22Rv1 (cell line): ENCODE data around the gene GADD45B.
"Not testable (repeated sequence)": the region's sequence is repeated elsewhere in the genome, so short reads cannot be mapped to it uniquely, and the experiment has no call there.

Experiments used
- H3K27ac ChIP-seq: fragments of 450-650 bp; 2 replicates; pipeline ENCODE4 v1.5.1; 2017
- CTCF ChIP-seq: fragments of 450-650 bp; IDR thresholded peaks from 2 replicates; pipeline ENCODE4 v1.5.1; 2017; ENCODE audit warnings: mild to moderate bottlenecking
- ZFX ChIP-seq: fragments of 450-650 bp; IDR thresholded peaks from 2 replicates; pipeline ENCODE4 v1.6.1; 2017; ENCODE audit warnings: antibody characterized with exemption, borderline replicate concordance

Gene GADD45B

DNA sequence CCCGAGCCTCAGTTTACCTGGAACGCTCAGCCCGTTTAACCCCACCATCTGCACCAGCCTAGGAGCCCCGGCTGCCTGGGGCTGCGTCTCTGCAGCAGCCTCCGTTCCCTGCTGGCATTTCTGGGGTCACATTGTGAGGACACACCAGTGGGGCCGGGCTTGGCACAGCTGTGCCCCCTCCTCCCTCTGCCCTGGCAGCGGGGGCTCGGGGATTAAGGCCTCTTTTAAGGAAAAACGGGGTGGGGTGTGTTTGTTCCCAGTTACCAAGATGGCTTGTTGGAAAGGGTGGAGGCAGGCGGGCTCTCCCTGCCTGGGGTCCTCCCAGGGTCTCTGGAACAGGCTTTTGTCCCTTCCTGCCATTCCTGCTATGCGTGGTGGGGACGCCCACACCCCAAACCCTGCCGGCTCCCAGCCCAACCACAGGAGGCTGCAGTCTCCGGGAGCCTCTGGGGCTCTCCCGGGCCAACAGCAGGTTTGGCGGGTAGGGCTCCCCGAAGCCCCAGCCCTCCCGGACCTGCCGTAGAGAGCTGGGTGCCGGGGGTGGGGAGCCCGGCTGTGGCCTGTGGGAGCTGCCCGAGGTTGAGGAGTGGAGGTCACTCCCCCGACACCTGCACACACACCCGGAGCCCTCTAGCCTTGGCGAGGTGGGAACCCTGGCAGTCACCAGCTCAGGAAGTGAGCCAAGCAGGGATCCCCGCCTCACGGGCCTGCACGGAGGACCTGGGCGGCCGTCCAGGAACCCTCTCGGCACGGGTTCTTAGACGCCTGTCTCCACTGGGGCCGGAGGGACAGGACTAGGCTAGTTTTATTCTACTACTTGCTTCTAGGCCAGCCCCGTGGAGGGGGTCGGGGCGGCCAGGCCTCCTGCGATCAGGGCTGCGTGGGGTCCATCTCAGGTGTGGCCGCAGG, 36.9 kb downstream of the GADD45B start:
- no peak overlapping the region for H3K27ac ChIP-seq
- TF ChIP-seq ZFX (no peak), CTCF (no peak)

GRCh38 chr19:2514981-2515518, 39.1 kb downstream of the GADD45B start:
- H3K27ac ChIP-seq = no peak overlapping the region
- no peak for TF ChIP-seq CTCF

DNA sequence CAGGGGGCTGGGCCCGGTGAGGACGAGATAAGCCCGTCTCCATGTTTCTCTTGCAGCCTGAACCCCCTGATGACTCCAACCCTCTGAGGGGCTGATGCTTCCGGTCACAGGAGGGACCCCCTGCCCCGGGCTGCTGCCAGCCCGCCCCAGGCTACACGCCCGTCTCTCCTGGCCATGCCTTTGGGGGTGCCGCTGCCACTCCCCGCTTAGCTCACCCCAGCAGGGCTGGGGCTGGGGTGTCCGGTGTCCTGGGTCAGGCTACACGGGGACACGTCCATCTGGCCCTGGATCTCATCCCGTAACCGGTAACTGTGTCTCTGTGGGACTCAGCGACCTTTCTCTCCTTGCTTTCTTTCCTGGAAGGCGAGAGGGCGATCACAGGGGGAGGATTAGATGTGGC, 40.8 kb downstream of the GADD45B start:
- no peak for TF ChIP-seq CTCF
- no peak for TF ChIP-seq ZFX
- no peak overlapping the region for H3K27ac ChIP-seq

DNA sequence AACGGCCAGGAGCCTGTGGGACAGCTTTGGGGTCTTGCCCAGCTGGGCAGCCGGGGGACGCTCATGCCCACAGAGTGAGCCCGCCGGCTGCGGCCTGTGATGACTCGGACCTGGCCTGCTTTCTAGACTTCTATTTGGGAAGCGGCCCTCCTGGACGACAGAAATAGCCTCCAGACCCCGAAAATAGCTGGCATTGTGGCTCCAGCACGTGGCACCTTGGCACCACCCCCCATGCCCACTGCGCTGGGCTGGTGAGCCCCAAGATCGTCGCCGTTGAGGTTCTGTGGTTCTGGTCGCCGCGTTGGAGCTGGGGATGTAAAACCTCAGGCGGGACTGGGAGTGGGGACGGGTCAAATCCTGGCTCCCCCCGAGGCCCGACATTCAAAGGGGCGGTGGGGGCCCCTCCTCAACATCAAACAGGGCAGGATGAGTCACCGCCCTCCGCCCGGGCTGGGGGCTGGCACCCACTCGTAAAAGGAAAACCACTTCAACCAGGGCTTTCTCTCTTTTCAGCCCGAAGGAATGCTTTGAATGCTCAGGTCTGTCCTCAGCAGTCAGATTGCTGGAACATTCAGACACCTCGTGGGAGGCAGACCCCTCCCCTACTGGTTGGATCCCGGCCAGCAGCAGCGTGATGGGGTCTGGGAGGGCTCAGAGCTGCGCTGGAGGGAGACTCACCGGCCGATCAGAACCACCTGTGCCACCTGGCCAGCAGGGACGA, 42.1 kb downstream of the GADD45B start:
- TF ChIP-seq ZFX = no peak
- TF ChIP-seq CTCF = no peak
- no peak overlapping the region for H3K27ac ChIP-seq

GRCh38 chr19:2518856-2519255, 42.9 kb downstream of the GADD45B start:
- H3K27ac ChIP-seq = not testable (repeated sequence)

DNA sequence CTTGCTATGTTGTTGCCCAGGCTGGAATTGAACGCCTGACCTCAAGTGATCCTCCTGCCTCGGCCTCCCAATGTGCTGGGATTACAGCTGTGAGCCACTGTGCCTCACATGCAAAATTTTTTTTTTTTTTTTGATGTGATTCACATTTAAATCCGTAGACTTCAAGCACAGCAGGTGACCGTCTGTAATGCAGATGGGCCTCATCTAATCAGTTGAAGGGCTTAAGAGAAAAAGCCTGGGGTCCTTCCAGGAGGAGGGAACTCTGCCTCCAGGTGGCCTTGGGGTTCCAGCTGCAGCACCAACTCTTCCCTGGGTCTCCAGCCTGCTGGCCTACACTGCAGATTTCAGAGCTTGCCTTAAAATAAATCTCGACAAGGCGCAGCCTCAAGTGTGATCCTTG, 43.6 kb downstream of the GADD45B start:
- TF ChIP-seq ZFX (no peak), CTCF (no peak)
- no peak overlapping the region for H3K27ac ChIP-seq

GRCh38 chr19:2523630-2524311, 47.8 kb downstream of the GADD45B start:
- TF ChIP-seq ZFX (no peak), CTCF (no peak)
- H3K27ac ChIP-seq = no peak overlapping the region
